A549 (cell line): Measurements from ENCODE around the gene COL13A1. TPM values are rescaled to one million over a fixed set of nuclear protein-coding genes. Genes with fewer than 3 reads are reported as not detected.

ENCODE experiments used
- ATAC-seq, 2 experiments: fragments of 200-7000 bp in 1 of 2; fragments of >200 bp in 1 of 2; cut with Nextera tagmentation in 1 of 2; cut with Tn5 transposase in 1 of 2; 3 replicates each; pipeline versions ENCODE4 v1.8.0 to v1.9.1; 2018 to 2020; ENCODE audit warnings: mild to moderate bottlenecking in 1 of 2, moderate library complexity in 1 of 2
- CTCF ChIA-PET: fragments of 300-600 bp; sonication (Branson Sonifier 250); formaldehyde crosslinking; extraction: SDS; loops from one replicate; lab custom pipeline; 2021; ENCODE audit warnings: antibody characterized with exemption, inconsistent platforms; lab: Yijun Ruan, JAX
- POLR2A ChIA-PET: fragments of 350-600 bp; formaldehyde crosslinking; extraction: SDS; loops from one replicate; lab custom pipeline; 2021; ENCODE audit warnings: antibody characterized with exemption, inconsistent platforms; lab: Yijun Ruan, JAX
- DNase-seq, 2 experiments: peaks; one replicate each; pipeline versions ENCODE4 v3.0.0 to v3.0.0-alpha.2; 2011 to 2016; ENCODE audit warnings: low read depth in 1 of 2, low spot score in 1 of 2
- FAIRE-seq: peaks from 2 replicates; lab custom pipeline; 2011; peaks lifted over from hg19 to GRCh38; lab: Jason Lieb, UNC
- H3K27ac ChIP-seq, 2 experiments: fragments of >200 bp; sonication (Bioruptor Twin); formaldehyde crosslinking; 3 replicates each; pipeline ENCODE4 v1.5.1; 2016 to 2017
- H3K4me1 ChIP-seq: fragments of >200 bp; sonication (Bioruptor Twin); formaldehyde crosslinking; 3 replicates; pipeline ENCODE4 v1.6.1; 2016
- H3K4me2 ChIP-seq: fragments of >200 bp; sonication (Bioruptor Twin); formaldehyde crosslinking; 3 replicates; pipeline ENCODE4 v1.6.1; 2016
- H3K4me3 ChIP-seq: fragments of >200 bp; sonication (Bioruptor Twin); formaldehyde crosslinking; 3 replicates; pipeline ENCODE4 v1.5.1; 2016
- H3K9me3 ChIP-seq: fragments of >200 bp; sonication (Bioruptor Twin); formaldehyde crosslinking; 3 replicates; pipeline ENCODE4 v1.6.1; 2016
- BCL3 ChIP-seq: fragments of >200 bp; sonication (Bioruptor Twin); formaldehyde crosslinking; IDR thresholded peaks from 3 replicates; pipeline ENCODE4 v1.6.1; 2016
- BHLHE40 ChIP-seq: IDR thresholded peaks from 2 replicates; pipeline ENCODE4 v1.6.1; 2012; ENCODE audit warnings: low read depth, low read length, inconsistent platforms
- CBX8 ChIP-seq: fragments of 200-600 bp; sonication (generic); IDR thresholded peaks from 2 replicates; pipeline ENCODE4 v1.6.1; 2016
- EHMT2 ChIP-seq: fragments of 200-600 bp; sonication (generic); IDR thresholded peaks from 2 replicates; pipeline ENCODE4 v1.6.1; 2016; ENCODE audit warnings: antibody characterized with exemption, low read depth, mild to moderate bottlenecking, moderate library complexity
- MAFK ChIP-seq: fragments of 450-650 bp; IDR thresholded peaks from 2 replicates; pipeline ENCODE4 v1.6.1; 2014; ENCODE audit not compliant: partially characterized antibody
- MAZ ChIP-seq: fragments of 150-350 bp; IDR thresholded peaks from 2 replicates; pipeline ENCODE4 v1.6.1; 2014; ENCODE audit warnings: antibody characterized with exemption, low read depth, low read length, borderline replicate concordance
- MYC ChIP-seq: IDR thresholded peaks from 2 replicates; pipeline ENCODE4 v1.6.1; 2012; ENCODE audit warnings: mild to moderate bottlenecking, inconsistent platforms, low read length, improper control_type of control experiment, borderline replicate concordance
- NPAS2 ChIP-seq: fragments of 250-450 bp; sonication (Bioruptor Pico); IDR thresholded peaks from 2 replicates; pipeline ENCODE4 v1.8.0; 2022; ENCODE audit warnings: mild to moderate bottlenecking, moderate library complexity, borderline replicate concordance
- NR3C1 ChIP-seq: fragments of >200 bp; sonication (Bioruptor Twin); formaldehyde crosslinking; IDR thresholded peaks from 3 replicates; pipeline ENCODE4 v1.6.1; 2017
- POLR2A ChIP-seq: IDR thresholded peaks from 2 replicates; pipeline ENCODE4 v1.6.1; 2012; ENCODE audit warnings: mild to moderate bottlenecking, low read length
- REST ChIP-seq: fragments of 200-600 bp; sonication (generic); IDR thresholded peaks from 2 replicates; pipeline ENCODE4 v1.6.1; 2016; ENCODE audit warnings: antibody characterized with exemption, mild to moderate bottlenecking, moderate library complexity
- RNF2 ChIP-seq: fragments of 200-600 bp; sonication (generic); IDR thresholded peaks from 2 replicates; pipeline ENCODE4 v1.6.1; 2016; ENCODE audit warnings: low read depth, mild to moderate bottlenecking, antibody characterized with exemption, moderate library complexity, borderline replicate concordance
- SREBF2 ChIP-seq: fragments of 450-650 bp; IDR thresholded peaks from 2 replicates; pipeline ENCODE4 v1.6.1; 2014; ENCODE audit warnings: mild to moderate bottlenecking, moderate library complexity
- ZNF302 ChIP-seq: fragments of 250-450 bp; sonication (Bioruptor Pico); IDR thresholded peaks from 2 replicates; pipeline ENCODE4 v1.9.0; 2021; ENCODE audit warnings: inconsistent platforms, mild to moderate bottlenecking, moderate library complexity
- WGBS: methylation state at CpG from one replicate; pipeline ENCODE4 v1.1.6; 2017; ENCODE audit errors: missing lambda C conversion rate; 5-methylcytosine and 5-hydroxymethylcytosine counted together
- polyA plus RNA-seq, 4 experiments: library from polyadenylated mRNA; depleted of rRNA in 3 of 4; stranded (reverse); fragments of >200 nt; fragmentation: RNase III in 1 of 4; extraction: RNeasy Plus Mini Kit Qiagen cat#74134 plus additional on column Dnase treatment in 1 of 4; gene quantifications; 2 replicates in 3 of 4; 3 replicates in 1 of 4; pipeline ENCODE4 v1.2.3, GENCODE V29; 2011 to 2017

COL13A1 gene
- polyA plus RNA-seq, 2 of the 4 experiments (the other 2 are of a cell fraction): 0.08 to 0.27 TPM

- ATAC-seq (no peak), FAIRE-seq (no peak), DNase-seq (no peak)
- 3% methylated on average over 3 of the region's 3 CpGs for WGBS
- H3K9me3 ChIP-seq: peaks cover 29% of the 10 kb centered on the region
- H3K27ac ChIP-seq: no peak overlapping the region
- ChIA-PET POLR2A (no interaction called here), CTCF (no interaction called here)
- H3K4me2 ChIP-seq: no peak overlapping the region
- no peaks in the 10 kb centered on the region for H3K4me1 ChIP-seq
- TF ChIP-seq SREBF2 (no peak), BHLHE40 (no peak), MAFK (no peak)
- no peak overlapping the region for H3K4me3 ChIP-seq
Measured at GRCh38 chr10:69976795-69977546, 175.3 kb downstream of the COL13A1 start.

- POLR2A ChIA-PET: no interaction called here
- DNase-seq (no peak), ATAC-seq (no peak), FAIRE-seq (no peak)
- Histone ChIP-seq H3K27ac (no peak overlapping the region), H3K4me2 (no peak overlapping the region), H3K4me1 (no peaks in the 10 kb centered on the region)
- CTCF ChIA-PET: interaction anchor here (1.6 to 3.4 kb wide), 2 partner anchors 21 to 65 kb away, joined by 6 to 13 read pairs; no protein-coding TSS in a partner anchor
- TF ChIP-seq MAZ (no peak), BCL3 (no peak), REST (peak; percentile 21; the same call in 1 of the 2 replicates)
- TF ChIP-seq, all 56 proteins: peak for 1
- Histone ChIP-seq H3K9me3 (peaks cover 31% of the 10 kb centered on the region), H3K4me3 (no peak overlapping the region)
Measured at GRCh38 chr10:69979174-69979573, 177.5 kb downstream of the COL13A1 start.

GRCh38 chr10:69980672-69981071, 179.0 kb downstream of the COL13A1 start:
- POLR2A ChIA-PET: no interaction called here

More at GRCh38 chr10:69980672-69981071, 179.0 kb downstream of the COL13A1 start:
- no peak overlapping the region for H3K4me3 ChIP-seq
- H3K4me1 ChIP-seq: no peaks in the 10 kb centered on the region
- no peak for DNase-seq
- no peak for ATAC-seq
- H3K27ac ChIP-seq: no peak overlapping the region
- CTCF ChIA-PET: interaction anchor here (0.7 to 3.4 kb wide), 3 partner anchors 22 to 344 kb away, joined by 6 to 13 read pairs (median 6); no protein-coding TSS in a partner anchor
- H3K4me2 ChIP-seq: no peak overlapping the region
- 39% methylated on average over 2 of the region's 2 CpGs for WGBS
- H3K9me3 ChIP-seq: peaks cover 31% of the 10 kb centered on the region
- TF ChIP-seq EHMT2 (no peak), RNF2 (no peak), POLR2A (no peak), BCL3 (no peak), MAZ (no peak), ZNF302 (no peak), NR3C1 (no peak), NPAS2 (no peak), MYC (no peak), CBX8 (no peak)
- no peak for FAIRE-seq
